CD4-positive, alpha-beta T cell (primary cell): ENCODE results near the gene GNAT1. TPM values are rescaled to one million over a fixed set of nuclear protein-coding genes. Genes with fewer than 3 reads are reported as not detected.

Source experiments
- ATAC-seq: fragments of 200-7000 bp; cut with Tn5 transposase; one replicate; pipeline ENCODE4 v1.10.0; 2022; ENCODE audit warnings: mild to moderate bottlenecking; ENCODE audit not compliant: poor library complexity
- CTCF ChIA-PET: fragments of 350-600 bp; sonication (Branson Sonifier 250); formaldehyde crosslinking; loops from one replicate; lab custom pipeline; 2021; ENCODE audit warnings: antibody characterized with exemption, inconsistent platforms; lab: Charles Lee
- POLR2A ChIA-PET: fragments of 350-600 bp; sonication (Branson Sonifier 250); formaldehyde crosslinking; loops from one replicate; lab custom pipeline; 2021; ENCODE audit warnings: antibody characterized with exemption, inconsistent platforms; lab: Charles Lee
- DNase-seq, 14 experiments: peaks; one replicate each; pipeline ENCODE4 v3.0.0-alpha.2; 2013 to 2020; ENCODE audit warnings: mixed read lengths in 2 of 14
- H3K27ac ChIP-seq, 2 donors: one replicate each; pipeline versions ENCODE4 v1.5.1 to v1.7.0; 2013; ENCODE audit warnings: low read length in 2 of 2, low read depth in 1 of 2, mild to moderate bottlenecking in 1 of 2
- H3K27me3 ChIP-seq, 2 experiments: 1 replicate in 1 of 2; 2 replicates in 1 of 2; pipeline versions ENCODE4 v1.6.1 to v1.7.0; 2013; ENCODE audit warnings: low read length in 2 of 2, control low read depth in 1 of 2, mild to moderate bottlenecking in 1 of 2, moderate library complexity in 1 of 2; ENCODE audit not compliant: insufficient read depth in 2 of 2, control insufficient read depth in 1 of 2
- H3K36me3 ChIP-seq: one replicate; pipeline ENCODE4 v1.6.1; 2013; ENCODE audit warnings: low read length, control low read depth; ENCODE audit not compliant: insufficient read depth
- H3K4me1 ChIP-seq: one replicate; pipeline ENCODE4 v1.6.1; 2013; ENCODE audit warnings: low read length, control low read depth; ENCODE audit not compliant: insufficient read depth
- H3K4me3 ChIP-seq: one replicate; pipeline ENCODE4 v1.5.1; 2013; ENCODE audit warnings: mild to moderate bottlenecking, low read length, moderate library complexity
- H3K9me3 ChIP-seq, 2 experiments: 1 replicate in 1 of 2; 2 replicates in 1 of 2; pipeline versions ENCODE4 v1.6.1 to v1.7.0; 2013; ENCODE audit warnings: low read length in 2 of 2, mild to moderate bottlenecking in 2 of 2, control low read depth in 1 of 2, moderate library complexity in 1 of 2; ENCODE audit not compliant: control insufficient read depth in 1 of 2, insufficient read depth in 1 of 2
- H3K27ac Mint-ChIP-seq: one replicate; pipeline ENCODE4 v1.8.0; 2020; ENCODE audit warnings: mixed read lengths
- H3K27me3 Mint-ChIP-seq: one replicate; pipeline ENCODE4 v1.8.0; 2021; ENCODE audit warnings: mixed read lengths
- H3K36me3 Mint-ChIP-seq: one replicate; pipeline ENCODE4 v1.8.0; 2021; ENCODE audit warnings: low read depth, mixed read lengths
- H3K4me1 Mint-ChIP-seq: one replicate; pipeline ENCODE4 v1.8.0; 2021; ENCODE audit warnings: low read depth, mixed read lengths
- H3K4me3 Mint-ChIP-seq: one replicate; pipeline ENCODE4 v1.8.0; 2020; ENCODE audit warnings: mild to moderate bottlenecking, mixed read lengths
- H3K9me3 Mint-ChIP-seq: one replicate; pipeline ENCODE4 v1.8.0; 2020; ENCODE audit warnings: mixed read lengths
- CTCF ChIP-seq: fragments of 200-600 bp; IDR thresholded peaks from one replicate; pipeline ENCODE4 v1.8.0; 2022; ENCODE audit warnings: antibody characterized with exemption, mild to moderate bottlenecking
- intact Hi-C, 2 experiments: fragments of 100-400 bp; cut with DNase I in 1 of 2; cut with micrococcal nuclease in 1 of 2; formaldehyde crosslinking; loops; one replicate each; pipeline versions ENCODE4 v1.15.1 to v1.9.0; 2023 to 2025; cut with DNase I, micrococcal nuclease
- total RNA-seq, 174 experiments: library from RNA in 2 of 174; stranded (reverse) in 2 of 174; gene quantifications; one replicate each; pipeline ENCODE4 v1.2.3 and lab custom pipeline; 2021 to 2026

The GNAT1 gene
- total RNA-seq, 2 experiments from 2014 or later, result 0.11 to 0.28 TPM

- no peak for ATAC-seq
- POLR2A ChIA-PET, result no interaction called here
- Mint-ChIP-seq H3K4me1 (no peaks in the 10 kb centered on the region), H3K27ac (no peak overlapping the region), H3K27me3 (peaks cover 5% of the 10 kb centered on the region), H3K36me3 (no peaks in the 10 kb centered on the region), H3K9me3 (no peaks in the 10 kb centered on the region), H3K4me3 (no peak overlapping the region)
- no peaks in the 10 kb centered on the region for H3K36me3 ChIP-seq
- no peak overlapping the region for H3K27ac ChIP-seq
- no peaks in the 10 kb centered on the region for H3K27me3 ChIP-seq
- intact Hi-C loops, result no loop called here
- no peak for TF ChIP-seq CTCF
- no peaks in the 10 kb centered on the region for H3K4me1 ChIP-seq
- DNase-seq, result no peak
- CTCF ChIA-PET, result no interaction called here
- no peak overlapping the region for H3K4me3 ChIP-seq
- H3K9me3 ChIP-seq, result no peaks in the 10 kb centered on the region
These were observed 44.0 kb upstream of the GNAT1 start for GRCh38 chr3:50147447-50147846.

GRCh38 chr3:50147861-50148260 lies 43.5 kb upstream of the GNAT1 start:
- H3K27ac Mint-ChIP-seq, result no peak overlapping the region
- Histone ChIP-seq H3K9me3 (no peaks in the 10 kb centered on the region), H3K27ac (no peak overlapping the region), H3K4me1 (no peaks in the 10 kb centered on the region), H3K36me3 (no peaks in the 10 kb centered on the region), H3K27me3 (no peaks in the 10 kb centered on the region), H3K4me3 (no peak overlapping the region)
- no peak for DNase-seq
- H3K9me3 Mint-ChIP-seq, result no peaks in the 10 kb centered on the region
- no peak for ATAC-seq
- no peak for TF ChIP-seq CTCF
- POLR2A ChIA-PET, result no interaction called here
- H3K4me1 Mint-ChIP-seq, result no peaks in the 10 kb centered on the region
- CTCF ChIA-PET, result no interaction called here
- H3K36me3 Mint-ChIP-seq, result no peaks in the 10 kb centered on the region
- H3K27me3 Mint-ChIP-seq, result peaks cover 5% of the 10 kb centered on the region
- intact Hi-C loops, result no loop called here
- H3K4me3 Mint-ChIP-seq, result no peak overlapping the region

- H3K27me3 ChIP-seq, result peaks cover 8 to 10% of the 10 kb centered on the region in 2 experiments
- H3K36me3 ChIP-seq, result no peaks in the 10 kb centered on the region
- DNase-seq, result no peak
- H3K27ac ChIP-seq, result no peak overlapping the region
- Mint-ChIP-seq H3K27ac (no peak overlapping the region), H3K9me3 (no peaks in the 10 kb centered on the region), H3K27me3 (peaks cover 19% of the 10 kb centered on the region), H3K4me3 (no peak overlapping the region), H3K36me3 (no peaks in the 10 kb centered on the region), H3K4me1 (peaks cover 14% of the 10 kb centered on the region)
- intact Hi-C loops, result no loop called here
- H3K4me3 ChIP-seq, result no peak overlapping the region
- ChIA-PET CTCF (no interaction called here), POLR2A (no interaction called here)
- peaks cover 7% of the 10 kb centered on the region for H3K4me1 ChIP-seq
- TF ChIP-seq CTCF, result no peak
- ATAC-seq, result no peak
- no peaks in the 10 kb centered on the region for H3K9me3 ChIP-seq
These were observed 41.0 kb upstream of the GNAT1 start for GRCh38 chr3:50150404-50150750.
